Hepatocyte (in vitro differentiated cells): ENCODE measurements around the gene DPYD.

Source experiments
- CTCF ChIP-seq: fragments of 200-600 bp; sonication (generic); IDR thresholded peaks from 2 replicates; pipeline ENCODE4 v1.5.1; 2016; ENCODE audit warnings: antibody characterized with exemption, mild to moderate bottlenecking; ENCODE audit not compliant: poor library complexity
- EZH2 ChIP-seq: fragments of 200-600 bp; sonication (generic); IDR thresholded peaks from 2 replicates; pipeline ENCODE4 v1.6.1; 2016; ENCODE audit warnings: antibody characterized with exemption, mild to moderate bottlenecking, borderline replicate concordance

- no peak for TF ChIP-seq CTCF
- no peak for TF ChIP-seq EZH2
Measured at GRCh38 chr1:97925151-97925550, 4.3 kb upstream of the DPYD start.
